ENCODE results near the gene CENPN. TPM values are rescaled to one million over a fixed set of nuclear protein-coding genes. Genes with fewer than 3 reads are reported as not detected.

CENPN gene
- total and polyA plus RNA-seq, 2 of the 8 experiments (the other 6 are each of a cell fraction or from before 2014, with no cell fraction given), result 32.8 to 67.0 TPM

DNA sequence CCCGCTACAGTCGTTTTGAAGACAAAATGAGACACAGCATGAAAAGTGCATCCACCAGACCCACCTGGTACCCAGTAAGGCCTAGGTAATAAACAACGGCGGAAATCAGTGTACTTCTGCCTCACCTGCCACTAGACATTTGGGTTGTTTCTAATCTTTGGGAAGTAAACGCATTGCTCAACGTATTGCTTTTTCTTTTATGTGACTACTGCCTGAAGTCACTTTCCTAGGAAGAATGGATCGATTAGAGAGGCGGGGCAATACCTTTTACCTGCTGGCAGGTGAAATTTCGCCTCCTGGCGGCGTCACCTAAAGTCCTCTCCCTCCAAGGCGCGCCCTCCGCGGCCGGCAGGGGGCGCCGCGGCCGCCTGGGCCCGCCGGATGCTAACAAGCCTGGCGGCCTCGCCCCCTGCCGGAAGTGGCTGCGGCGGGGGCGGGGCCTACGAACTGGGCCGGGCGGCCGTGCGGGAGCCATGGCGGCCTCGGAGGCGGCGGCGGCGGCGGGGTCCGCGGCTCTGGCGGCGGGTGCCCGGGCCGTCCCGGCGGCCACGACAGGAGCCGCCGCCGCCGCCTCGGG is 28.5 kb downstream of the CENPN start, which contains the start of gene ATMIN (continued):
- no peak for TF ChIP-seq BACH1 (IDR thresholded peaks at IDR 0.05; ENCODE audit: low read length)
